NCI-H345 (cell line): ENCODE data around the gene SLC36A3.
"Not testable (repeated sequence)": the region's sequence is repeated elsewhere in the genome, so short reads cannot be mapped to it uniquely, and the experiment has no call there.

Experiments
- DNase-seq: peaks from one replicate; lab custom pipeline; 2025; lab: John Stamatoyannopoulos, UW

SLC36A3 gene

DNA sequence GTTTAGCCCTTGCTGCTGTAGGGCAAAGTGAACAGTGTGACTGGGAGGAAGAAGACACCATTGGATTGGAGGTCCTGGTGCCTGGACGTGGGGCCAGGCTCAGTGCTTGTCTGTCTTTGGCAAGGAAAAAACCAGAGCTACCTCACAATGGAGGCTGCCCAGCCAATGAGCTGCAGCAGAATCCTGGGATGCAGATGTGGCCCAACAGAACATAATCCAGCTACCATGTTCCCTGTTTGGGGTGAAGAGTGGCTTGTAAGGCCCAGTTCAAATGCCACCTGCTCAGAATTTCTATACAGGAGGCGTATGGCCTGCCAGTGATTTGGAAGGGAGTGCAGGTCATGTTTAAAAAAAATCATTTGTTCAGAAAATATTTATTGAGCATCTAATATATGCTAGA is at the start of gene SLC36A3:
SLC36A3 (minus strand) TSS at position 101 of the 400 bp plus-strand sequence. CDS start 412 bp downstream, outside the sequence.
- DNase-seq: no peak

- no peak for DNase-seq
Measured at GRCh38 chr5:151351671-151352070, 48.1 kb upstream of the SLC36A3 start.

- no peak for DNase-seq
Measured at GRCh38 chr5:151348789-151349188, 45.2 kb upstream of the SLC36A3 start.

DNA sequence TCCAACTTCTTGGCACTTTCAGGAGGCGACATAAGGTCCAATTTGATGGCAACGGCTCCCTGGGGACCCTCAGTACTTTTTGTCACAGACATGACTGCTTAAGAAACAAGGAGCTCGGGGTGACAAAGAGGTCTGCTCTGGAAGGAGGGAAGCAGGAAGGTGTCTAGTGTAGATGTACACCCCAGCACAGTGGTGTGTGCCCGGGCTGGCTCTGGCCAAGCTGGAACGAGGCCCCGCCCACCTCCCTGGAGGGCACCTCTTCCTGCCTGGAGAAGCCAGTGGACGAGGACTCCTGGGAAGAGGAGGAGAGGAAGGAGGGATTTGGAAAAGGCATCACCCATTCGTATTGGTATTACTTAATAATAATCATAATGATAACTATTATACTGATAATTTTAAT is 43.8 kb upstream of the SLC36A3 start, which contains the start of gene SLC36A2:
SLC36A2 (minus strand) TSS at position 191 of the 400 bp plus-strand sequence; CDS start at position 92, 99 bp downstream.
- no peak for DNase-seq

DNA sequence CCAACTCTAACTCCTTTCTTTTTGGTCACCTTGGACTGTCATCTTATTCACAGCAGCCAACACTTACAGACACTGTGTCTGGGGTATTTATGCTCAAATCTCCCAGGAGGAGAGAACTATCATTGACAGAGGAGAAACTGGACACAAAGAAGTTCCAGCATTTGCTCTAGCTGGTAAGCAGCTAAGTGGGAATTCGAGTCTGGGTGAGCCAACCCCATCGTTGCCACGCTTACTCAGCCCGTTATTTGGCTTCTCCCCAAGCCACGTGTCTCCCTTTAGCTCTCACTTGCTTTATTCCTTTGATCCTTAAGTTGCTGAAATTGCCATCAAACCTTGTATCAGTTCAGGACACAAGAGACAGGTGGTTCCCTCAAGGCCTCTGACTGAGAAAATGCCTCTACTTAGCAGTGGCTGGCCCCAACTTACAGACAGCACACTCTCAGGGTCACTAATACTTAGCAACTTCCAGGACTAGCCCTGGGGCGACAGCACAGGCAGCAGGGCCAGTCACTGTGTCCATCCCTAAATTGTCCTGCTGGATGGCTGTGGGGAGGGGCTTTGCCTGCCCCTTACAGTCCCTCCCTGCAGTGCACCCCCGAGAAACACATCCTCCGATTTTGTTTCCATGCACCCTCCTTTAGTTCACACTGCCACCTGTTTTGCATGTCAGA is 42.4 kb upstream of the SLC36A3 start:
- no peak for DNase-seq

GRCh38 chr5:151345187-151345807 is 41.7 kb upstream of the SLC36A3 start:
- DNase-seq: no peak

- DNase-seq: no peak
Measured at GRCh38 chr5:151344088-151344487, 40.5 kb upstream of the SLC36A3 start.

GRCh38 chr5:151340004-151340403 is 36.4 kb upstream of the SLC36A3 start:
- DNase-seq: no peak

GRCh38 chr5:151338734-151339133 is 35.2 kb upstream of the SLC36A3 start:
- no peak for DNase-seq

GRCh38 chr5:151332857-151333256 is 29.3 kb upstream of the SLC36A3 start:
- no peak for DNase-seq

DNA sequence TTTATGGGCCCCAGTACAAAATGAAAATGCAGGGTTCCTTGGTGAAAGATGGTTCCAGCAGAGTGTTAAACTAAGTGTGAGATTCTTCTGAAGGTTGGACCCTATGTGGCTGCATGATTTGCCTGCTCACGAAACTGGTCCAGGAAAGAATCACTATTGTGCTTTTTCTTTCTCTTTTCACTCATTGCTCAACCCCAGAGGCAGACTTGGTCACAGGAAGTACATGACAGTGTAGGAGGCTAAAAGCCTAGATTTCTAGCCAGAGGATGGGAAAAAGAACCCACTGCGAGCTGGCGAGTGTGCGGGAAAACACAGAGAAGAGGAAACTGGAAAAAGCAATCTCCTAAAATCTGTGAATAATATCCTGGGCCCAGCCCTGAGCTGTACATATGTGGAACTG is 25.2 kb upstream of the SLC36A3 start:
- no peak for DNase-seq

GRCh38 chr5:151327585-151327984 is 24.0 kb upstream of the SLC36A3 start:
- DNase-seq: no peak

DNA sequence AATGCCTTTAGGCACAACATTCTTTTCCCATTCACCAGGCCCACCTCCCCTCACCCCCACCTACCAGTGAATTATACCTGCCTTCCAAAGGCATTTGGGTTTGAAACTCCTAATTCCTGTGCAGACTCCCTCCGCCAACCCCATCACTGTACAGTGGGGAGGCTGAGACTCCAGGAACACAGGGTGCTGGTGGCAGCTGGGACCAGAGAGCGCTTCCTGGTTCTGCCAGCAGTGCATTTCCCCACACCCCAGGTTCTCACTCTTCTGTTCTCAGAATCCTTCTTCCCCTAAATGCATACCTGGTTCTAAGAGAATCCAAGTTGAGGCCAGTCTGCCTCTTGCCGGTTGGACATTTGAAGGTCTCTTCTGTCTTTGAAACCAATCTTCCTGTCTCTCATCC is 22.7 kb upstream of the SLC36A3 start:
- no peak for DNase-seq

DNA sequence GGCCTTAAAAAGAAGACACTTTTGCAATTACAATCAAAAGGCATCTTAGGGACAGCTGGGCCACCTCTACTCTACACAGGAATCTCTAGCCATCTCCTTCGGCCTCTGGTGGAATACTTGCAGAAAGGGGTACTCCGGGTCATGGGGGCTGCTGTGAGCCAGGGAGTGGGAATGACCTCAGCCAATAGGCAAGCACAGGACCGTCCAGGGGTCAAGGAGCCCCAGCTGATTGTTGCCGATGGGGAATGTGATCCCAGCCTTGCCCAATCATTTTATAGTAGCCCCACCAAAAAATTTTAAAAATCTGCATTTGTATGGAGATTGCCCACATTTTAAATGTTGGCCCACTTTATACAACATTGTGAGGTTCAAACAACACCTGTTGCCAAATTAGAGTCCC is 16.9 kb upstream of the SLC36A3 start:
- no peak for DNase-seq

DNA sequence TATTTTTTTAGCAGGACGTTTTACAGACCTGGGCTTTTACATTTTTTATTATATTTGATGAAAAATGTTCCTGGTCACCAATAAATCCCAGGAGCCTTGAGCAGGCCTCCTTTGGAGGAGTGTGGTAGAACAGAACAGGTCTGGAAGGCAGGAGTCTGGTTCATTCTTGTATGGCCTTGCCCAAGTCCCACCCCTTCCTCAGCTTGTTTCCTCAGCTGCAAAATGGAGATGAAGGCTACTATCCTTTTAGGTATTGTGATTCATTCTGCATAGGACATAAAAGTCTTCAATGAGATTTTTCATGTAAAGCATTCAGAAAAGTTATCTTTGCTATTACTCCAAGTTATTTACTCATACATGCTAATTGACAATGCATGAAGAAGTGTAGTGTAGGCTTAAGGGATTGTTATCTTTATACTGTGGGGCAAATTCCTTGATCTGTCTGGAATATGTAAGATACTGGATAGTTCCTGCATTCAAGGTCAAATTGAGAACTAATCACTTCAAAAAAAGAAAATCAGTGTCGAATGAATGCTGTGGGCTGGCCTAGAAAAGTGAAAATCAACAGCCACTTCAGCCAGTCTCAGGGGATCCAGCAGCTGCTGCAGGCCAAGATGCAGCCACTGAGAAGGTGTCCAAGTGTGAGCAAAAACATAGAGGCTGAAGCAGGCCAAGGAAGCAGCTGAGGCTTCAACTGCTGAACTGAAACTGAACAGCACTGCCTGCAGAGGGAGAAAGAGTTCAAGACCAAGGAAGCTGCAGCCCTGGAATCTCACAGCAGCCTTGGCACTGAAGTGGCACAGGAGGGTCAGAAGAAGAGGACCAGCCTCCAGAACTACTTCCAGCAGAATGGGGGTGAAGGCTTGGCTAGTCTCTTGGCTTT is 15.5 kb upstream of the SLC36A3 start:
- no peak for DNase-seq

- no peak for DNase-seq
Measured at GRCh38 chr5:151317871-151318270, 14.3 kb upstream of the SLC36A3 start.

DNA sequence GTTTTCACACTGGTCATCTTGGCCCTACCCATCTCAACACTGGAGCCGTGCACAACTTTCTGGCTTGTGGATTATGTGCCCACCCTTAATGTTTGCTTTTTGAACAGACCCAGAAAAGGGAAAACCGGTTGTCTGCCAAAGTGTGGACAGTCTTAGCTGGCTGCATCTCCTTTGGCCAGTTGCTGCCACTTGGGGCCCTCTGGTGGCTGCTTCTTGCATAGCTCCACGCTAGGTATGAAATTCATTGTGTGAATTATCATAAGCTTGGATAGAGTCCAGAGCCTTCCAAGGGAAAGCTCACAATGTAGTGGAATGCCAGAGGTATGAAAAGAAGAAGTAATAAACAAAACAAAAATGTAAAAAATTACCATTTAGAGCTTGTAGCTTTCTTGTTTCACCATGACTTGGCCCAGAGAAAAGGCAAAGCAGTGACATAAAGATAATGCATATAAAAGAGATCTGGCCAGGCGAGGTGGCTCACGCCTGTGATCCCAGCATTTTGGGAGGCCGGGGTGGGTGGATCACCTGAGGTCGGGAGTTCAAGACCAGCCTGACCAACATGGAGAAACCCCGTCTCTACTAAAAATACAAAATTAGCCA is 12.5 kb upstream of the SLC36A3 start:
- peak; percentile 68 for DNase-seq

DNA sequence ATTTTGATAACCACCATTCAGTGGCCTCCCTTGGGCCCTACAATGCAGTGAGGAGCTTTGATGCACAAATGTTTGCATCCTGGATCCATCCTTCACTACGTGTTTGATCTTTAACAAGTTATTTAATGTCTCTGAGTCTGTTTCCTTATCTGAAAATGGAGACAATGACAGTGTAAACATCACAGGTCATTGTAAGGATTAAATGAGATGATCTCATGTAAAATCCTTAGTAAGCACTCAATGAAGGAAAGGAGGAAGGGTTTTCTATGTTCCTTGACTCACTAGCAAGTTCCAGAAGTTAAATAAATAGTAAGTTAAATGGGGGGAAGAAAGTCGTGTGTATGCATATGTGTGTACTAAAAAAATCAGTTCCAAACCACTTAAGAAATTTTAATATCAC is 9.8 kb upstream of the SLC36A3 start:
- no peak for DNase-seq

- no peak for DNase-seq
Measured at GRCh38 chr5:151312756-151313324, 9.3 kb upstream of the SLC36A3 start.

DNA sequence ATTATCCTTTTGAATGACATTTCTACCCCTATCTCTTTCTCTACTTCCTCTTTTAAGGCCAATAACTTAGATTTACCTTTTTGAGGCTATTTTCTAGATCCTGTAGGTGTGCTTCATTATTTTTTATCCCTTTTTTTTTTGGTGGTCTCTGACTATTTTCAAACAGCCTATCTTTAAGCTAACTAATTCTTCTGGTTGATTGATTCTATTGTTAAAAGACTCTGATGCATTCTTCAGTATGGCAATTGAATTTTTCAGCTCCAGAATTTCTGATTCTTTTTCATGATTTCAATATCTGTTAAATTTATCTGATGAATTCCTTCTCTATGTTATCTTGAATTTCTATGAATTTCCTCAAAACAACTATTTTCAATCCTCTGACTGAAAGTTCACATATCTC is 7.4 kb upstream of the SLC36A3 start:
- no peak for DNase-seq

DNA sequence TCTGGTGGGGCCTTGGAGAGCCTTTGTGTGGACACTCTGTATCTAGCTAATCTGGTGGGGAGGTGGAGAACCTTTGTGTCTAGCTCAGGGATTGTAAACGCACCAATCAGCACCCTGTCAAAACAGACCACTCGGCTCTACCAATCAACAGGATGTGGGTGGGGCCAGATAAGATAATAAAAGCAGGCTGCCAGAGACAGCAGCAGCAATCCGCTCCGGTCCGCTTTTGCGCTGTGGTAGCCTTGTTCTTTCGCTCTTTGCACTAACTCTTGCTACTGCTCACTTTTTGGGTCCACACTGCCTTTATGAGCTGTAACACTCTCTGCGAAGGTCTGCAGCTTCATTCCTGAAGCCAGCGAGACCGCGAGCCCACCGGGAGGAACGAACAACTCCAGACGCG is 6.3 kb upstream of the SLC36A3 start:
- not testable (repeated sequence) for DNase-seq

GRCh38 chr5:151309266-151309665 is 5.7 kb upstream of the SLC36A3 start:
- DNase-seq: not testable (repeated sequence)
